Body of pancreas (tissue), 4 donors: ENCODE measurements around the gene P4HB. TPM values are rescaled to one million over a fixed set of nuclear protein-coding genes. Genes with fewer than 3 reads are reported as not detected.

Source experiments
- ATAC-seq: fragments of 150-250 bp; one replicate; pipeline ENCODE4 v1.9.1; 2016
- DNase-seq, 4 donors: peaks; one replicate each; pipeline ENCODE4 v3.0.0-alpha.2; 2019
- H3K27ac ChIP-seq, 4 donors: fragments of 200-600 bp; sonication (generic); 1 replicate in 3 of 4; 2 replicates in 1 of 4; pipeline versions ENCODE4 v1.5.1 to v1.6.1; 2016 to 2019; ENCODE audit warnings: mild to moderate bottlenecking in 1 of 4, mixed read lengths in 1 of 4, moderate library complexity in 1 of 4
- H3K27me3 ChIP-seq, 2 donors: fragments of 200-600 bp; sonication (generic); one replicate each; pipeline ENCODE4 v1.6.0; 2016; ENCODE audit warnings: mild to moderate bottlenecking in 1 of 2
- H3K36me3 ChIP-seq, 2 donors: fragments of 200-600 bp; sonication (generic); replicated peaks in 1 of 2; 2 replicates each; pipeline ENCODE4 v1.5.1; 2016; ENCODE audit warnings: low read depth in 2 of 2; ENCODE audit not compliant: insufficient read depth in 1 of 2
- H3K4me1 ChIP-seq: fragments of 200-600 bp; sonication (generic); one replicate; pipeline ENCODE4 v1.6.0; 2016
- H3K4me3 ChIP-seq, 2 donors: fragments of 200-600 bp; sonication (generic); 1 replicate in 1 of 2; 2 replicates in 1 of 2; pipeline ENCODE4 v1.5.1; 2016 to 2019
- H3K9me3 ChIP-seq, 3 donors: fragments of 200-600 bp; sonication (generic); 1 replicate in 2 of 3; 2 replicates in 1 of 3; pipeline ENCODE4 v1.5.1; 2016
- POLR2A ChIP-seq, 3 donors: fragments of 450-650 bp; IDR thresholded peaks; one replicate each; pipeline ENCODE4 v1.6.1; 2016; ENCODE audit warnings: antibody characterized with exemption in 3 of 3, mild to moderate bottlenecking in 2 of 3
- WGBS, 2 donors: methylation state at CpG; one replicate each; pipeline ENCODE4 v1.1.5; 2017; 5-methylcytosine and 5-hydroxymethylcytosine counted together
- intact Hi-C: fragments of 100-400 bp; cut with DNase I; formaldehyde crosslinking; loops from one replicate; pipeline ENCODE4 v1.15.1; 2023
- total RNA-seq, 2 donors: library from RNA; depleted of rRNA; stranded (reverse); fragments of >200 nt; gene quantifications; one replicate each; pipeline ENCODE4 v1.1.0, GENCODE V29; 2016
- TF ChIP-seq, protein P1 (sequence below), 7 experiments: fragments of 450-650 bp in 4 of 7; fragments of 200-600 bp in 3 of 7; sonication (generic) in 3 of 7; IDR thresholded peaks; one replicate each; pipeline ENCODE4 v1.5.1; 2016 to 2019; ENCODE audit warnings: antibody characterized with exemption in 7 of 7

The P4HB gene
- total RNA-seq, 2 donors from 2014 or later, result 1,462 to 4,394 TPM

DNA sequence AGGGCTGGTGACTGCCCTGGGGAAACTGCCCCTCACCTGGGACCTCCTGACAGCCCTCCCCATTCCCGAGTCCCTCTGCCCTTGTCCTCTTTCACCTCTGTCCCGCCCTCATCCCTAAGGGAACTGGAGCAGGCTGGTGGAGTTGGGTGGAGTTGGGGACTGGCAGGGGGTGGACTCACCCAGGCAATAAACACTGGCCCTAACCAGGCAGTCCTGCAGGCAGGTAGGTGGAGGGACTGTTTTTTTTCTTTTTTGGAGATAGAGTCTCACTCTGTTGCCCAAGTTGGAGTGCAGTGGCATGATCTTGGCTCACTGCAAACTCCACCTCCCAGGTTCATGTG, 44.7 kb downstream of the P4HB start:
- DNase-seq, result no peak
- peak overlapping the region in 3 of 4 donors; percentile 29 to 61 (median 51) for H3K27ac ChIP-seq
- ATAC-seq, result no peak
- peaks cover 0 to 3% of the 10 kb centered on the region in 2 donors for H3K27me3 ChIP-seq
- H3K36me3 ChIP-seq, result no peaks in the 10 kb centered on the region
- TF ChIP-seq, protein P1, sequence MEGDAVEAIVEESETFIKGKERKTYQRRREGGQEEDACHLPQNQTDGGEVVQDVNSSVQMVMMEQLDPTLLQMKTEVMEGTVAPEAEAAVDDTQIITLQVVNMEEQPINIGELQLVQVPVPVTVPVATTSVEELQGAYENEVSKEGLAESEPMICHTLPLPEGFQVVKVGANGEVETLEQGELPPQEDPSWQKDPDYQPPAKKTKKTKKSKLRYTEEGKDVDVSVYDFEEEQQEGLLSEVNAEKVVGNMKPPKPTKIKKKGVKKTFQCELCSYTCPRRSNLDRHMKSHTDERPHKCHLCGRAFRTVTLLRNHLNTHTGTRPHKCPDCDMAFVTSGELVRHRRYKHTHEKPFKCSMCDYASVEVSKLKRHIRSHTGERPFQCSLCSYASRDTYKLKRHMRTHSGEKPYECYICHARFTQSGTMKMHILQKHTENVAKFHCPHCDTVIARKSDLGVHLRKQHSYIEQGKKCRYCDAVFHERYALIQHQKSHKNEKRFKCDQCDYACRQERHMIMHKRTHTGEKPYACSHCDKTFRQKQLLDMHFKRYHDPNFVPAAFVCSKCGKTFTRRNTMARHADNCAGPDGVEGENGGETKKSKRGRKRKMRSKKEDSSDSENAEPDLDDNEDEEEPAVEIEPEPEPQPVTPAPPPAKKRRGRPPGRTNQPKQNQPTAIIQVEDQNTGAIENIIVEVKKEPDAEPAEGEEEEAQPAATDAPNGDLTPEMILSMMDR (IDR thresholded peaks at IDR 0.05), result no peak
- TF ChIP-seq POLR2A (IDR thresholded peaks at IDR 0.05), result no peak
- peaks cover 11% of the 10 kb centered on the region for H3K4me1 ChIP-seq
- no peak overlapping the region for H3K4me3 ChIP-seq
- no peaks in the 10 kb centered on the region for H3K9me3 ChIP-seq
- intact Hi-C loops, result no loop called here
- 62 to 64% methylated on average over 2 of the region's 2 CpGs for WGBS, 2 donors

DNA sequence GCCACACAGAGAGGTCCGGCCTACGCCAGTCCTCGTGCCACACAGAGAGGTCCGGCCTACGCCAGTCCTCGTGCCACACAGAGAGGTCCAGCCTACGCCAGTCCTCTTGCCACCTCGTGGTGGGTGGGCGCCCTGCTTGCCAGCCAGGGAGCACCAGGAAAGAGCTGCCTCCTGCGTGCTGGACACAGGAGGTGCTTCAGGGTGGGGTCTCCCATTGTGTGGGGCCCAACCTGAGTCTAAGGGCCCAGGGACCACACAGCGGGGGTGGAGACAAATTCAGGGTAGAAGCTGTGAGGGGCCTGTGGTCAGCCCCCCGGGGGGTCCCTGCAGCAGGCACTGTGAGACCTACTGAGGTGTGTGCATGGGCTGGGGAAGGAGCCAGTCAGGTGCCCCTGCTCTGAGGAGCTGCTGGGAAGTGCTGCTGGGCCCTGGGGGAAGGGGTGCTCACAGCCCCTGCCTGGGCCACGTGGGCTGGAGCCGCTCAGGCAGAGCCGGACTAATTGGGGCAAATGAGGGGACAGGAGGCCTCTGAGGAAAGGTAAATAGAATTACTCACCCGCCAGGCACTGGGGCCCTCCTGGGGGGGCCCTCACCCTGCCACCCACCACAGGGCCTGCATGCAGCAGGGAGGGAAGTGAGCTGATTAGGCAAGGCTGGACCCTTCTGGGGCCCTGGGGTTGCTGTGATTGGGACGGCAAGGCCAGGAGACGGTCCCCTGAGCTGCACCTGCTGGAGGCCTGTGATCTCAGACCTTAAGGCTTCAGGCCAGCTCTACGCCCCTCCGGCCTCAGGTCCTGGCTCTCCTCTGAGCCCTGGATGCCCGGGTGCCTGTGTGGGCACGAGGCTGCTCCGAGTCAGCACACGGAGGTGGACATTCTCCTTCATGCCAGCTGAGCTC, 45.3 kb downstream of the P4HB start:
- peaks cover 0 to 6% of the 10 kb centered on the region in 2 donors for H3K27me3 ChIP-seq
- ATAC-seq, result peak; percentile 56
- peak overlapping the region in 3 of 4 donors; percentile 29 to 61 (median 51) for H3K27ac ChIP-seq
- peak in 1 of 3 donors; percentile 21 for TF ChIP-seq POLR2A (IDR thresholded peaks at IDR 0.05)
- TF ChIP-seq, protein P1 (IDR thresholded peaks at IDR 0.05), result no peak
- WGBS, 2 donors, result 52 to 65% methylated on average over 2 to 18 of the region's 24 CpGs
- H3K4me1 ChIP-seq, result peaks cover 11% of the 10 kb centered on the region
- intact Hi-C loops, result no loop called here
- H3K36me3 ChIP-seq, result no peaks in the 10 kb centered on the region
- peak in 3 of 4 donors; percentile 50 to 66 (median 57) for DNase-seq
- H3K4me3 ChIP-seq, result no peak overlapping the region
- H3K9me3 ChIP-seq, result no peaks in the 10 kb centered on the region

DNA sequence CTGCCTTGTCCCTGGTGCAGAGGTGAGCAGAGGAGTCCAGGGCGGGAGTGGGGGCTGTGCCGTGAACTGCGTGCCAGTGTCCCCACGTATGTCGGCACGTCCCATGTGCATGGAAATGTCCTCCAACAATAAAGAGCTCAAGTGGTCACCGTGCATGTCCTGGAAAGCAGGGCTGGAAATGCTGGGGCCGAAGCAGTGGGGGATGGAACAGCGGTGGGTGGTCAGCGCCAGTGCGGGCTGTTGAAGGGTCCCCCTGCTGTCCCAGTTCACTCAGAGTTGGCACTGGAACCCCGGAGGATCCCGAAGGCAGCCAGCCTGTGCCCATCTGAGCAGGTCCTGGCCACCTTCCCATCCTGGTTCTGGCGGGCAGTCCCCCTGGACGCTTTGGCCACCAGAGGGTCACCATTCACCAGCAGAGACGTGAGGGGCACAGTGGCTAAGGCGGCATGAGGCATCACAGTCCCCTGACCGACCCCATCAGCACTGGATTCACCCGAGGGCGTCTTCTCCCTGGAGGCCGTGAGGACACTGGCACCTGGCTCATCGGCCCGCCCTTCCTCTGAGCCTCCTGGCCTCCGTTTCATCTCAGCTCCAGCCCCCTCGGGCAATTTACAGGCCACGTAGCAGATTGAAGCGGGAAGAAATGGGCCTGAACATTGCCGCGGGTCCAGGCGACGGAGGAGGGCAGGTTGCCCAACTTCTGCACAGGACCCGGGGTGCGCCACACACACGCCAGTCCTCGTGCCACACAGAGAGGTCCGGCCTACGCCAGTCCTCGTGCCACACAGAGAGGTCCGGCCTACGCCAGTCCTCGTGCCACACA, 46.3 kb downstream of the P4HB start:
- WGBS, 2 donors, result 84 to 100% methylated on average over 2 to 30 of the region's 41 CpGs
- no peak for ATAC-seq
- Histone ChIP-seq H3K4me1 (peaks cover 11% of the 10 kb centered on the region), H3K4me3 (no peak overlapping the region), H3K9me3 (no peaks in the 10 kb centered on the region), H3K27me3 (peaks cover 0 to 6% of the 10 kb centered on the region in 2 donors), H3K36me3 (no peaks in the 10 kb centered on the region), H3K27ac (no peak overlapping the region)
- no peak for TF ChIP-seq POLR2A (IDR thresholded peaks at IDR 0.05)
- TF ChIP-seq, protein P1 (IDR thresholded peaks at IDR 0.05), result no peak
- intact Hi-C loops, result no loop called here
- DNase-seq, result no peak

DNA sequence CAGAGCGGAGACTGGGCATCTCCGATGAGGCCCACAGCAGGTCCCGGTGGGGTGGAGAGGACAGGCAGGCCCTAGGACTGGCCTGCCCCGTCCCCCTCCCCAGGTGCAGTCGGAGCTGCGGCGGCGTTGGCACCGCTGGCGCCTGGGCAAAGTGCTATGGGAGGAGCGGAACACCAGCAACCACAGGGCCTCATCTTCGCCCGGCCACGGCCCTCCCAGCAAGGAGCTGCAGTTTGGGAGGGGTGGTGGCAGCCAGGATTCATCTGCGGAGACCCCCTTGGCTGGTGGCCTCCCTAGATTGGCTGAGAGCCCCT, 47.0 kb downstream of the P4HB start:
- no peak for TF ChIP-seq POLR2A (IDR thresholded peaks at IDR 0.05)
- TF ChIP-seq, protein P1 (IDR thresholded peaks at IDR 0.05), result no peak
- Histone ChIP-seq H3K4me1 (peaks cover 11% of the 10 kb centered on the region), H3K27ac (no peak overlapping the region), H3K4me3 (no peak overlapping the region), H3K36me3 (no peaks in the 10 kb centered on the region), H3K9me3 (no peaks in the 10 kb centered on the region), H3K27me3 (peaks cover 0 to 6% of the 10 kb centered on the region in 2 donors)
- 84% methylated on average over 15 of the region's 15 CpGs; no CpG with 5 or more reads in 1 of the 2 donors for WGBS, 2 donors
- ATAC-seq, result no peak
- intact Hi-C loops, result no loop called here
- DNase-seq, result no peak
